NCI-H748 treated with DMSO at 0.1 percent for 48 hours (cell line): ENCODE results near the gene NQO1.
"Not testable (repeated sequence)": the region's sequence is repeated elsewhere in the genome, so short reads cannot be mapped to it uniquely, and the experiment has no call there.

Experiments
- DNase-seq: peaks from one replicate; lab custom pipeline; 2025; lab: John Stamatoyannopoulos, UW

NQO1 gene

DNA sequence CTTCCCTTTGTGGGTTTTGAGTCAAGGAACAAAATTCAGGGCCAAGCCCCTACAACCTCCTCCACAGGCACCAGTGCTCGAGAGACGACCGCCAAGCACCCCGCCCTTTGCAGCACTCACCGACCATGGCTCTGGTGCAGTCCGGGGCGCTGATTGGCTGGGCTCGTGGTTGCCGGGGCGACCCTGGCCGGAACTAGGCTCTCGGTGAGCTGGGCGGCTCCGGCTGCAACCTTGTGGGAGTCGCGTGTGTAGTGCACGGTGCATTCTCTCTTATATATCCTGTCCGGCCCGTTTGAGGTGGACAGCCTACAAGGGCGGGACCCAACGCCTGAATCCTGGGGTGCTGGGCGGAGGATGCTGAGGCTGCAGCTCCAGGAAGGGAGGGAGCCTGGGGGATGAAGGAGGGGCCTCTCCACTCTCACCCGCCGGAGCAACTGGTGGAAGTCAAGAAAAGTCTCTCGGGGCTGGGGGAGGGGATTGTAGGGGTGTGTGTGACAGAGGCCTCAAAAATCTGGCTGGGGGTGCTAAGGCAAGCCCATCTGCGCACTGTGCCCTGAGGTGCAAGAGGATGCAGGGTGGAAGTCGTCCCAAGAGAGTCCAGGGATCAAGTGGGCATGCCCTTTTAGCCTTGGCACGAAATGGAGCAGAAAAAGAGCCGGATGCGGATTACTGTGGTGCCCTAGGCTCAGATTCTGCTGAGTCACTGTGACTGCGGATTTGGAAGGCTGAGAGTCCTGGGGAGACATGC is at the start of gene NQO1:
TSS of gene NQO1 (minus strand) at position 248 of the 748 bp plus-strand sequence. CDS start at position 127, 121 bp downstream.
- DNase-seq = peak; percentile 81

DNA sequence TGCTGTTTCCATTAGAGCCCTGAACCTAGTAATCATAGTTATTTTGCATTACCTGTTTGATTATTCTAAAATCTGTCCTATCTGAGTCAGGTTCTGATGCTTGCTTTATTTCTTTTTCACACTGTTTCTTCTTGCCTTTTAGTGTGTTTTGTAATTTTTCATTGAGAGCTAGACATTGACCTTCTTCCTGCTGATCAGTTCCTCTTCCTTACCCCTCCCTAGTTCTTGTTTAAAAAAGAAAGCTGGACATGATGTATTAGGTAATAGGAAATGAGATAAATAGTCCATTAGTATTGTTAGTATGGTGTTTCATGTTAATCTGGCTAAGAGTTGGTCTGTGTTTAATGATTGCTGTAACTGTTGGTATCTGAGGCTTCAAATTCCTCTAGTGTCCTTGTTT is 49.2 kb upstream of the NQO1 start:
- no peak for DNase-seq

DNA sequence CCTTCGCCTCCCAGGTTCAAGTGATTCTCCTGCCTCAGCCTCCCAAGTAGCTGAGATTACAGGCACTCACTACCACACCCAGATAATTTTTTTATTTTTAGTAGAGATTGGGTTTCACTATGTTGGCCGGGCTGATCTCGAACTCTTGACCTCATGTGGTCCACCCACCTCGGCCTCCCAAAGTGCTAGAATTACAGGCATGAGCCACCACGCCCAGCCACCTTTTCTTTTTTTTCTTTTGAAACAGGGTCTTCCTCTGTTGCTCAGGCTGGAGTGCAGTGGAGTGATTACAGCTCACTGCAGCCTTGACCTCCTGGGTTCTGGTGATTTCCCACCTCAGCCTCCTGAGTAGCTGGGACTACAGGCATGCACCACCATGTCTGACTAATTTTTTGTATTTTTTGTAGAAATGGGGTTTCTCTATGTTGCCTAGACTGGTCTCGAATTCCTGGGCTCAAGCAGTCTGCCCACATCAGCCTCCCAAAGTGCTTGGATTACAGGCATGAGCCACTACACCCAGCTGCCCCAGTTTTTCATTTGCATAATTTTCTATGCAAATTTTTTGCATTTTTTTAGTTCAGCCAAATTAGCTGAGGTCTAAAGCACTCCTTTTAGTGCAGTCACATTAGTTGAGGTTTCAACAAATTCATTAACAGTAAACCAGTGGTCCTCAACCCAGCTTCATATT is 47.0 kb upstream of the NQO1 start:
- no peak for DNase-seq

DNA sequence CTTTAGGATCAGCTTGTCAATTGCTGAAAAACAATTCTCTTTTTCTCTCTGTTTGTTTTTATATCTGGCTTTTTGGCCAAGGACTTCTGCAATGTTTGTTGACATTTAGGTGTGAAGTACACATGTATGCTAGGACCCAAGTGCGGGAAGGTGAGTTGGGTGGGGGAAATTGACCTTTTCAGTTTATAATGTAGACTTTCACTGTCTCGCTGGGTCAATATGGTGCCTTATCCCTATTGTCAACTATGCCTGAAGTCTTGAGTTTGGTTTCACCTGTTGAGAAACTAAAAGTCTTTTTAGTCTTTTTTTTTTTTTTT is 45.2 kb upstream of the NQO1 start:
- DNase-seq = no peak

DNA sequence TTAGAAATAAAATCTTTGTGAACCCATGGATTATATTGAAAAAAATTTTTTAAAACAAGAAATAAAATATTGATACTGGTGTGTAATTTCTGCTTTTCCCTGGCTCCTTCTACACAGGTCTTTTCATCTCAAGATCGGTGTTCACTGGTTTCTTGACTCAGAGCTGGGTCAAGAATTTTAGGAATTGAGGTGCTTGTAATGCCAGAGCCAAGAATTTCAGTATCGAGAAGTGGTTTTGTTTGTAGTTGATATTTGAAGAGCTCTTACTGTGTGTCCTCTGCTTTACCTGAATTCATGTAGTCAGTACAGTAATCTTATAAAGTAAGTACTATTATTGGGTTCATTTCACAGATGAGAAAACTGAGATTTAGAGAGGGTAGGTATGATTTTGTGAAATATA is 43.0 kb upstream of the NQO1 start:
- DNase-seq = no peak

DNA sequence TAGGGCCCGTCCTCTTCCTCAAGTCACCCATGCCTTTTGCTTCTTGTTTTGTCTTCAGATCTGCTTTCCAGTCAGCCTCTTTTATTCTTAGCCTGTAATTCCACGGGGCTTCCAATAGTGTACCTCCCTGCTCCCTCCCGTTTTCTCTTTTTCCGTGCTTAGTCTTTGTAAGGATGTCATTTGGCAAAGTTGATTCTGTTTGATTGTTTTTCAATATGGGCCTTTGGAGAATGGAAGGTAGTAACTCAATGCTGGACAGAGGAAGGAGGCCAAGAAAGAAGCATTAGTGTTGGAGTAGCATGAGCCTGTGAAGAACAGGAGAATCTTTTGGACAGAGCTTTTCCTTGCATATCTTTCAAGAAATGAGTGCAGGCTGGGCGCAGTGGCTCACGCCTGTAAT is 42.3 kb upstream of the NQO1 start:
- no peak for DNase-seq

DNA sequence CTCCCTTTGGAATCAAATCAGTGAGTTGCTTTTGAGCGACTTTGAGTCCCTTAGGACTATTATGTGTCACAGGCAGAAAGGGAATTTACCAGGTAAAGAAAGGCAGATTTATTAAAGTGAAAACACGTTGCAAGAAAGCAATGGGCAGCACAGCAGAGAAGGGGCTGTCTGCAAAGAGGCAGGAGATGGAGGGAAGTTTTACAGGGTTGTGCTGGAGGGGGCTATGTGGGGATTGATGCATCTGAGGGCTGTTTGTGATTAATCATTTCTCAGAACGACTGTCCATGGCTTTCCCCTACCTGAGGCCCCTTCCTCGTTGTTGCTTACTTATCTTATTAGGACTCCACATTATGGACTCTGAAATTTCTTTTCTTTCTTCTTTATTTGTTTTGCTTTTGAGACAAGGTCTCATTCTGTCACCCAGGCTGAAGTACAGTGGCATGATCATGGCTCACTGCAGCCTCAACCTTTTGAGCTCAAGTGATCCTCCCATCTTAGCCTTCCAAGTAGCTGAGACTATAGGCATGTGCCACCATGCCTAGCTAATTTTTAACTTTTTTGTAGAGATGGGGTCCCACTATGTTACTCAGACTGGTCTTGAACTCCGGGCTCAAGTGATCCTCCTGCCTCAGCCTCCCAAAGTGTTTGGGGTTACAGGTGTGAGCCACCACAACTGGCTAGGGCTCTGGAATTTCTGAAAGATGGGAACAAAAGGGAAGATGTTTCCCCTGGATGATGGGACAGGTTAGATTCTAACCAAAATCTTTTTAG is 41.3 kb upstream of the NQO1 start:
- DNase-seq = no peak

DNA sequence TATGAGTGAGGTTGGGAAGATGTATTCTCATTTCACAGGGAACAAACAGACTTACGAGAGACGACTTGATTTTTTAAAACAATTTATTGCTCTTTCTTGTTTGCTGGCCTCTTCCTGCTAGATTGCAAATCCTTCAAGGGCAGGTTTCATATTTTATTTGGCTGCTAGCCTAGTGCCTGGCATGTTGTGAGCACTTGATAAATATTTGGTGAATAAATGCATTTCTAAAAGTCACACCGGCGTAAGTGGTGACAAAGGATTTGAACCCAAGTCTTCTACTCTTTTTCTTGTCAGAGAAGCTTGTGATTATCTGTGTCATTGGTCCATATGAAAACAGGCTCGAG is 37.2 kb upstream of the NQO1 start:
- DNase-seq = no peak

DNA sequence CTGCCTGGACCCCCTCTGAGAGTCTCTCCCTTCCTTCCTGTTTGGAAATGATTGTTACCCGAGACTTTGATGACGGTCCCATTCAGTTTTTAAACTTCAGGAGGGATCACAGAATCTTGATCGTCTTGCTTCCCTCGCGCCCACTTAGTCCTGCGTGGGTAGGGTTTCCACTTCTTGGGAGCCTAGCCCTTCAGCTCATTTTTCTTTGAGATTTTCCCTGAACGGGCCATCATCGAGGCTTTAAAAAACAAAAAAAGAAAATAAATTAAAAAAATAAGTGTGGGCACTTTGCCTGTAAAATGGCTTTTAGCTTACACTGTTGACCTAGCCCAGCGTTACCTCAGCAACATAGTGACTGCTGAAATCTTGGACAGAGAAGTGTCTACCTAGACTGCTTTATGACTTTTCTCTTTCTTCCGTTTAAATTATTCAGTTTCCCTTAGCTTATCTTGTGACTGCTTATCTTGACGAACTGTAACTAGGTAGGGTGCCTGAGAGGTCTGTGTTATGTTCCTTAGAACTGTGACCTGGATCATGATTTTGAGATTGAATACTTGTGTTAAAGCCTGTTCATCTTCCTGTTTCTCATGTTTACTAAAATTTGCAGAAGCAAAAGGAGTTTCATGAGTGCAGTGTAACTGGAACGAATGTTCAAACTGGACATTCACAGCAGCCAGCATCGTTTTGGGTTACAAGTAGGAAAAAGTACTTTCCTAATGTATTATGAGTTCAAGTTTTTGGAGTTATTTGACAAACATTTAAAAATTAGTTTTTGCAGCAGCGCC is 36.6 kb upstream of the NQO1 start:
- DNase-seq = peak; percentile 2

DNA sequence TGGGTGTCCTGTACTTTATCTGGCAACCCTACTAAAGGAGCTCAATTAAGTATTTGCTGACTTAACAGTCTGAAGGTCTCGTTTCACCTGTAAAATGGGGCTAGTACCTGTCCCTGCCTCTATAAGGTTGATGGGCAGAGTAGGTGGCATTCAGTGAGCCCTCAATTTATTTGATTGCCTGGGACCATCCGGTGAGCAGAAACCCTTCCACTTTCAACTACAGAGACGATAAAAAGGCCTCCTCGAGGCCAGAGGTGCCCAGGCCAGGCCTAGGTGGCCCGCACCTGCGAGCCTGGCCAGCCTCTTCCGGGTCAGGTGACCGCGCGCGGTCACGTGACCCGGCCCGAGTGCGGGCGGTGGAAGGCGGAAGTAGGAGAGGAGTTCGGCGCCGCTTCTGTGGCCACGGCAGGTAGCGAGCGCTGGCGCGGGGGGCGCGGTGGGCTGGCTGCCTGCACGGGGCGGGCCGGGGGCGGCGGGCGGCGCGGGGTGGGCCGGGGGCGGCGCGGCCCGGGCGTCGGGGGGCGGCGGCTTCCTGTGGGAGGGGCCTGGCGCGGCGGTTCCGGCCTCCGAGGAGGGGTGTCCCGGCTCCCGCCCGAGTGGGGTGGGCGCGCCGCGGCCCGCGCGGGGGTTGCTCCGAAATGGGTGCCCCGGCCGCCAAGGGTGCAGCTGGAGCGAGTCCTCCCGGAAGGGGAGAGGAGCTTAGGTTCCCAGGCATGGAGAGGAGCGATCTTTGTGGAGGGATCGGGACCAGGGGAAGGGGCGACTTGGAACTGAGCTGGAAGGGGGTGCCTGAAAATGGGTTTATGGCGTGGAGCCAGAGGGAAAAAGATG is 35.8 kb upstream of the NQO1 start, which contains the start of gene WWP2:
TSS of gene WWP2 (plus strand) at position 350 of the 831 bp plus-strand sequence. CDS start 24,679 bp downstream, outside the sequence.
- peak; percentile 65 for DNase-seq

DNA sequence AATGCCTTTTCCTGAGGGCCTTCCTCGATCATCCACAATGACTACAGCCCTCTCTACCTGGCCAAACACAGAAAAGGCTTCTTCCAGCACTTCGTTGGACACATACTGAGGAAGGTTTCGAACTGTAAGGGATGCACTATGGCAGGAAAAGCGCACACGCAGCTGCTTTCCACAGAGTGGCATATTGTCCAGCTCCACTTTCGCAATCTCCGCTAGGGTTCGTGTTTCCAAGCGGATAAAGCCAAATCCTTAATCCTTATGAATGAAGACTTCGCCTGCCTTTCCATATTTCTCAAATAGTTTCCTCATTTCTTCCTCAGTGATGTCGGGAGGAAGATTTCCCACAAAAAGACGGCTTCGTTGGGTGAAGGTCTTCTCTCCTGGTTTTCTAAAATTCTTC is 31.0 kb upstream of the NQO1 start:
- DNase-seq = not testable (repeated sequence)

DNA sequence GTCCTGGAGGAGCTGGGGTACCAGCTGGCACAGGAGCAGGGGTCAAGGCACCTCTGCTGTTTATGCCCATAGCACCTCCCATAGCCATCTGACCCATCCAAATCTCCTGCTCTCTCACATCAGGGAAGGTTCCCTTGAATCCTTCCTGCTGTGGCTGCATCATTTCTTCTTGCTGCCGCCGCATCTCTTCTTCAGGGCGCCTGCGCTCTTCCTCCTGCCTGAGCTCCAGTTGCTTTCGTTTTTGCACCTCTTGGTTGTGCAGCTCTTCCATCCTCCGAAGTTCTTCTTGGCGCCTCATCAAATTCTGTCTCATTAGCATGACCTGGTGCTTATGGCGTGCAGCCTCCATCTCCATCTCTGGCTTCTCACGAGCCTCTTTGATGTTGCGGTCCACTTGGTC is 30.3 kb upstream of the NQO1 start:
- no peak for DNase-seq

DNA sequence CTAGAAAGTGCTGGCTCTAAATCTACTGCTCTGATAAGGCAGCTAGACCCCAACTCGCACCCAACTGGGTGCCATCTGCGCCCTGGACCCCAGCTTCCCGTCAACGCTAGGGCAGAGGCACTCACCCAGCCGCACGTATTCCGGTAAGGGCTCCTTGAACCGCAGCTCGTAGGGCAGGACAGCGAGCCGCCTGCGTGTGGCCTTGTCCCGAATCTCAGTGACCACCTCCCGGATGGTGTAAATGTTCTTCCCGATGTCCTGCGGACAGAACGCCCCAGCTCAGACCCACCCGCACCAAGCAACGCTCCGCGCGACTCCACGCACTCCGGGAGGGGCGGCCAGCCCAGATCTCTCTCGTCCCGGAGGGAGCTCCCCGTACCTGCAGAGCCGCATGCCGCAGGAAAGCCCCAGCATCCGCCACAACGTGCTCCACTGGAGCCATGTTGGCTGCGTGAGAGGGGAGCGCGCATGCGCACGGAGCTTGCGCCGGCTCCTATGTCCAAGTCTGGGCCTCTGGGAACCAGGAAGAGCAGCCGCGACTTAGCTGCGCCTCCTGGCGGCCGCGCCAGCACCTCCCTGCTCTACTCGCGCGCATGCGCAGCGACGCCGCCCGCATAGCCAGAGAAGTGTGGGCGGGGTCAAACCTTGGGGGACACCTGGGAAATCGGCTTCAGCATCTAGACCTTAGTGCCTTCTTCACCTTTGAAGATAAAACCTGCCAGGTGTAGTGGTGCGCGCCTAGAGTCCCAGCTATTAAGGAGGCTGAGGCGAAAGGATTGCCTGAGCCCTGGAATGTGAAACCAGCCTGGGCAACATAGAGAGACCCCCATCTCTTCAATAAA is 28.3 kb upstream of the NQO1 start, which contains the start of gene NOB1:
TSS of gene NOB1 (minus strand) at position 458 of the 842 bp plus-strand sequence. CDS start at position 442, 16 bp downstream.
- DNase-seq = peak; percentile 83

DNA sequence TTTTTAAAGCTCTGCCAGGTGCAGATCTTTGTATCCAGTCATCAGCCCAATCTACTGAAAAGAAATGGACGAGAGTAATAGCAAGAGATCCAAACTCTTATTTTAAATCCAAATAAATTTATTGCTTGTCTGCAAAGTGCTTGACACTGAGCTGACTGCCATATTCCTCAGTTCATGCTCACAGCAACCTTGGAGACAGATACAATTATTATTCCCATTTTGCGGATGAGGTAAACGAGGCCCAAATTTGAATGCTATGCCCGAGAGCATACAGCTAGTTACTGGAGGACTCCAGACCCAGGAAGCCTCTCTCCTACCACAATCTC is 27.7 kb upstream of the NQO1 start:
- no peak for DNase-seq

DNA sequence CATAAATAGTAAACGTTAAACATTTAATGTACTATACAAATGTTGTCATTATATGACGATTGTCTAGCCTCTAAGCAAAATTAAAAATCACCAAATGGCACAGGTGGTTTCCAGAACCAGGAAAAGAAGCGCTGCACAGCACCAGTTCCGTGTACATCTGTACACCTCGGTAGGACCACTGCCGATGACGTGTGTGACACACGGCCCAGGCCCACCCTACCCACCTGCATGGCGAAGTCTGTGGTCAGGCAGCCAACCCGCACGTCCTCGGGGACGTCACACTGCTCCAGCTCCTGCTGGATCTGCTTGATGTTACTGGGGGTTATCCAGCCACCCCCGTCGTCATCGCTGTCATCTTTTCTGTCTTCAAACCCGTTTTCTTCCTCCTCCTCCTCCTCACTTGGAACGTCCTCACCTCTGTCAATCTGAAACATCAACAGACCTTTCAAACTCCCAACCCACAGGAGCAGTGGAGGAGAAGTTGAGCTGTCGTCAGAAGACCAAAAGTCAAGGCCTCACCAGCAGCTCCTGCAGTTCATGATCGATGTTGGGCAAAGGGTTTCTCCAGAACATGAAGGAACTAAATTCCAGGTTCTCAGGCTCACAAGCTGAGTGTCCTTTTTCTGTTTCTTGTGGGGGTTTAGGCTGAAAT is 22.5 kb upstream of the NQO1 start:
- DNase-seq = no peak

DNA sequence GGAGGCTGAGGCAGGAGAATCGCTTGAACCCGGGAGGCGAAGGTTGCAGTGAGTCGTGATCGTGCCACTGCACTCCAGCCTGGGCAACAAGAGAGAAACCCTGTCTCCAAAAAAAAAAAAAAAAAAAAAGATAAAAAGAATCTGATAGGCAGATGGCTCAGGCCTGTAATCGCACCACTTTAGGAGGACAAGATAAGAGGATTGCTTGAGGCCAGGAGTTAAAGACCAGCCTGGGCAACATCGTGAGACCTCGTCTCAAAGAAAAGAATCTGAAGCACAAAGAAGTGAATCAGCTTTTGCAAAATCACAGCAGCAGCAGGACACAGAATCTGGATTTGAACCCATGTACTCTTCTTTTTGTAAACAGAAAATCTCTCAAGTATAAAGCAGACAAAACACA is 20.8 kb upstream of the NQO1 start:
- no peak for DNase-seq

DNA sequence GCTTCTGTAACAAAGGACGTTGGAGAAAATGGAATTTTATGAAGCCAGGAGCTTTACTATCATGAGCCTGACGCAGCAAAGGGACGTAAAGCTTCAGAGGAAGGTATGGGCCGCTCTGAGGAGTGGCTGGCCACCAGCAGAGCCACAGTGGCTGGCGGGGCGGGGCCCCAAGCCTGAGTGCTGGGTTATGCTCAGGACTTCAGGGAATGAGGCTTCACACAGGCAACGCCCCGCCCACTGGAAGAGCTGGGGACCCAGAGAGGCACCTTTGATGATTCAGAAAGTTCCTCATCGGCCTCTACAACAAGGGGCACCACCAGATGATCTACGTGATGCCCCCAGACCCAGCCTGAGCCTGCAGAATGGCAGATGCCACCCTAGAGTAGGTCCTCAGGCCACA is 19.6 kb upstream of the NQO1 start:
- DNase-seq = no peak

DNA sequence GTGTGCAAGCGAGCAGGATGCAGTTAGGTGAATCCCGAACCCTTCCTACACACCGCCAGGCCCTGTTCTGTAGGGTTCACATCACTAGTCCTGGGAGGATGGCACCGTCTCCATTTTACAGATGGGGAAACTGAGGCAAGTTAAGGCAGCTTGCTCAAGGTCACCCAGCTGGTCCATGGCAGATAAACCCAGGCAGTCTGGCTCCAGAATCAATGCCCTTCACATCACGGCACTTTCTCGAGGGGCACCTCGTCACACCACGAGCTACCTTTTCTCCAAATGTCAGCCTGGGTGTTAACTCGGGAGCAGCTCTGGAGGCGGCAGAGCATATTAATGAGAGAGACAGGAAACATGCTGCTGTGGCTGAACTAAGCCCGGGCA is 18.9 kb upstream of the NQO1 start:
- no peak for DNase-seq

DNA sequence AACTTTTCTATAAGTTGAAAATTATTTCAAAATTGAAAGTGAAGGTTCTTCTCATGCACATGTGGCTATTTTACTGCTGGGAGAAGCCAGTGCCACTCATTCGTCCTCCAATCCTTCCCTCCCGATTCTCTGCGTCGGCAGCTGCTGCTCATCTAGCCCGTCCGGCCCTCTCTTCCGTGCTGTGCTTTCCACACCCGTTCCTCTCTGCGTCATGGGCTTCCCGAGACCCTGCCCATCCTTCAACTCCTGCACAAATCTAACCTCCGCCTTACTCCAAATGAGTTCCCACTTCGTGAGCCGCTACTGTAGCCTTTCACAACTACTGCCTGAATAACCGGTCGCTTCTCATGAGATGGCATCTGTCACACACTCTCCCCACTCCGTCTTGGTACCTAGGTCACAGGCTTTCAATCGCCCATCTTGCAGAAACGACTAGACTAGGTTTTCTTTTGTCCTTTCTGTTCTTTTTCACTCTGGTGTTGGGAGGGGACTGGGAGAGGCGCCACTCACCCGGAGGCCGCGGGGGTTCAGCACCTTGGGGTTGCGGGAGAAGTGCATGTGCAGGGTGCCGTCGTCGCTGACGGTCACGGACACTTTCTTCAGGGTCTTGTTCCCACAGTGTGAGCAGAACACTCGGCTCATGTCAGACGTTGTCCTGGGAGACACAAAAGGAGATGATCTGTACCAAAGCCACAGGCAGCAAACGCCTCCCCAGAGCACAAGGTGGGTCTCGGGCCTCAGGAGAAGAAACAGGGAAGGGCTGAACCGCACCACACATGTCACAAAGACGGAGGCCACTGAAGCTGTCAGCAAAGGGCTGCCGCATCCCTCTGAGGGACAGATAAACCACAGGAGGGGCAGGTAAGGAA is 18.2 kb upstream of the NQO1 start:
- DNase-seq = no peak
